GM18499 (cell line): ENCODE data around the gene TMEM106B.
"Not testable (repeated sequence)": the region's sequence is repeated elsewhere in the genome, so short reads cannot be mapped to it uniquely, and the experiment has no call there.

Experiments used
- ATAC-seq: cut with Tn5 transposase; IDR thresholded peaks from one replicate; pipeline ENCODE4 v1.9.1; 2021; ENCODE audit warnings: moderate number of reproducible peaks; ENCODE audit not compliant: insufficient read depth, unreplicated experiment

TMEM106B gene

DNA sequence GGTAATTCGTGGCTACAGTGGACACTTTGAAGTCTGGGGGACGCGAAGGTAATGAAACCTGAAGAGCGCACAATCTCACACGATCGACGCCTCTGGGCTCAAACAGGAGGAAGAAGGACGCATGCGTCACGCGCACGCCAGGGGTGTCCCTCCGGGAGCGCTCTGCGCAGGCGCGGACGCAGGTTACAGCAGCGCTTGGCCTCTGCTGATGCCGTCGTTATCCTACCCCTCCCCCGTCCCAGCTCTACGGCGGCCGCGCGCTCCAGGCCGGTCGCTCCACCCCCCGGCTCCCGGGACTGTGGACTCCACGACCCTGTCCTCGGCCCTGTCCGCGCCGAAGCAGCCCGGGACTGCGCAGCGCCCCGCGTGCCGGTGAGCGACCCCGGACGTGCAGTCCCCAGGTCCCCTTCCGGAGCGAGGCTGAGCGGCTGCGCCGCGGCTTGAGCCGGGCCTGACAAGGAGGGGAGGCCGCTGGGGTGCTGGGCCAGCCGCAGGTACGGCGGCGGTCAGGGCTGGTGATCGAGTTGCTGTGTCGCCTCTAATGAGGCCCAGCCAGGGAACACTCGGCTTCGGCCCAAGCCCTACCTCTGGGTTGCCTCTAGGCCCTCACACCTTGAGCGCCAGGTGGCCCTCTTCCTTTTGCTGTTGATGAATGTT, at the start of gene TMEM106B:
TMEM106B (plus strand) TSS at position 241 of the 657 bp plus-strand sequence. CDS start 3,517 bp downstream, outside the sequence.
- ATAC-seq, result peak; percentile 90

DNA sequence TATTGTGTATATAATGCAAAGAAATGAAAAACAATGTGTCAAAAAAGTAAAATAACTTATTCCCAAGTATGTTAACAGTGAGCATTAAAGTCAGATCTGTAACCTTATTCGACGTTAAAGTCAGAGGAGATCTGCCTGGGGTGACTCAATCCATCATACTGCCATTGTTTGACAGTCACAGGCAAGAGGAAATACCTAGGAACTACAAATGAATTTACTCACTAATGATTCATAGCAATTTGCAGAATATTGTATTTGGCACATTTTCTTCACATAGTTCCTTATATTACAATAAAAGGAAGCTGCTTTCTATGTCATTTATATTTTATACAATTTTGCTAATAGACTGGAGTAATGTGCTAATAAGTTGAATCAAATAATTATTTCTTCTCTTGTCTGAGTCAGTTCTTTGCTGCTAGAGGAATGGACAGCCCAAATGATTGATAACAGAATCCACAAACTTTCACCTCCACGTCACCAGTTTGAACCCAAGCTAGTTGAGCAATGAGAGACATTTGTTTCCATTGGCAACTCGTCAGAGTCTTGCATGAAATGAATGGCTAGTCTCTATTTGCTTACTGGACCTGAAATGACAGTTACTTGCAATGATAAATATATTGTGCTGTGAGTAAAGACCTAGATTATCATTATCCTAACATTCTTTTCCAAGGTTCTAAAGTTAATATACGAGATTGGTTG, 48.5 kb upstream of the TMEM106B start:
- no peak for ATAC-seq

DNA sequence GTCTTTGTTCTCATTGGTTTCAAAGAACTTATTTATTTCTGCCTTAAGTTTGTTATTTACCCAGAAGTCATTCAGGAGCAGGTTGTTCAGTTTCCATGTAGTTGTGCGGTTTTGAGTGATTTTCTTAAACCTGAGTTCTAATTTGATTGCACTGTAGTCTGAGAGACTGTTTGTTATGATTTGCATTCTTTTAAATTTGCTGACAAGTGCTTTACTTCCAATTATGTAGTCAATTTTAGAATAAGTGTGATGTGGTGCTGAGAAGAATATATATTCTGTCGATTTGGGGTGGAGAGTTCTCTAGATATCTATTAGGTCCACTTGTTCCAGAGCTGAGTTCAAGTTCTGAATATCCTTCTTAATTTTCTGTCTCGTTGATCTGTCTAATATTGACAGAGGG, 43.0 kb upstream of the TMEM106B start:
- ATAC-seq, result not testable (repeated sequence)

DNA sequence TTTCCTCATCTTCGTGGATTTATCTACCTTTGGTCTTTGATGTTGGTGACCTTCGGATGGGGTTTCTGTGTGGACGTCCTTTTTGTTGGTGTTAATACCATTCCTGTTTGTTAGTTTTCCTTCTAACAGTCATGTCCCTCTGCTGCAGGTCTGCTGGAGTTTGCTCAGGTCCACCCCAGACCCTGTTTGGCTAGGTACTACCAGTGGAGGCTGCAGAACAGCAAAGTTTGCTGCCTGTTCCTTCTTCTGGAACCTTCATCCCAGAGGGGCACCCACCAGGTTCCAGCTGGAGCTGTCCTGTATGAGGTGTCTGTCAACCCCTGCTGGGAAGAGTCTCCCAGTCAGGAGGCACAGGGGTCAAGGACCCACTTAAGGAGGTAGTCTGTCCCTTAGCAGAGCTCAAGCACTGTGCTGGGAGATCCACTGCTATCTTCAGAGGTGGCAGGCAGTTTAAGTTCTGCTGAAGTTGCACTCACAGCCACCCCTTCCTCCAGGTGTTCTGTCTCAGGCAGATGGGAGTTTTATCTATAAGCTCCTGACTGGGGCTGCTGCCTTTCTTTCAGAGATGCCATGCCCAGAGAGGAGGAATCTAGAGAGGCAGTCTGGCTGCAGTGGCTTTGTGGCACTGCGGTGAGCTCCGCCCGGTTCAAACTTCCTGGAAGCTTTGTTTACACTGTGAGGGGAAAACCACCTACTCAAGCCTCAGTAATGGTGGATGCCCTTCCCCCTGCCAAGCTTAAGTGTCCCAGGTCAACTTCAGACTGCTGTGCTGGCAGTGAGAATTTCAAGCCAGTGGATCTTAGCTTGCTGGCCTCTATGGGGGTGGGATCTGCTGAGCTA, 40.9 kb upstream of the TMEM106B start:
- not testable (repeated sequence) for ATAC-seq

DNA sequence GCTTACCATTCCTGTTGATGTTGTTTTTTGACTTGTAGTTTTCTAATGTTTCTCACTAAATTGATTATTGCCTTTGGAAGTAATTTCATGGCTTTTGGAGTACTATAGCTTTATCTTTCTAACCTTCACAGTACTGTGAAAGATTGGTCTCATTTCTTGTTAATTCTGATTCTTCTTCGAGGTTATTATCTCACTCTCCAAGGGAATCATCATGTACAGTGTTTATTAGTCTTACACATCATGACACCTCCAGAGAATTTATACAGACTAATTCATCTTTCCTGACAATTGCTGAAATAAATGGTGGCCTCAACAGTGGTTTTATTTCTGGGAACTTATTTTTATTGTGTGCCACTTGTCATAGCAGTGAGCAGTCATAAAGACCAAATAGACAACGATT, 37.4 kb upstream of the TMEM106B start:
- no peak for ATAC-seq

DNA sequence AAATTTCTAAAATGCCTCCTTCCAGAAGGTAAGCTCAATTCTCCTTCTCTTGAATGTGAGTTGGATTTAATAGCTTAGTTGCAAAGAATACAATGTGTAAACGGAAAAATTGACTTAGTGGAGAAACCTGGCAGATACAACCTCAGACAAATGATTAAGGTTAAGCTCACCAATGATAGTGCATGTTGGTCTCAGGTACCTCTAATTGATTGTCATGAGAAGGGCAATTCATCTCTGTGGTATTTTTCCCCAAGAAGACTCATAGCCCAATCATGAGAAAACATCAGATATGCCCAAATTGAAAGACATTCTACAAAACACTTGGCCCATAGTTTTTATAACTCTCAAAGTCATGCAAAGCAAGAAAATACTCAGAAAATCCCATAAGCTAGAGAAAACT, 36.2 kb upstream of the TMEM106B start:
- no peak for ATAC-seq

DNA sequence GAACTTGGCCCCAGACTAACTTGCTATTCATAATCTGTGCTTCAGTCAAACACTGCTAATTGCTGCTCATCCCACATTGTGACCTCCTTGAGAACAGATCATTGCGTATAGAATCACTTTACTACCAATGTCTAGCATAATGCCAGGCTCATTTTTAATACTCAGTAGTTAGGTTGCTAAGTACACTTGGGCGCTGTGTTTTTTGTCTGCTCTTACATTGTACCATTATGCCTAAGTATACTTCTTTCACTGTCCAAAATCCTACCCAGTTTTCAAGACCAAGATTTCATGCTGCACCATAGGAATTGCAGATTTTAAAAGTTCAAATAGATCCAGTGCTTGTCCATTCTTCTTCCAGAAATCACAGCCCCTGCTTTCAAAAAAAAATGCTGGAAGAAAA, 32.8 kb upstream of the TMEM106B start:
- no peak for ATAC-seq

DNA sequence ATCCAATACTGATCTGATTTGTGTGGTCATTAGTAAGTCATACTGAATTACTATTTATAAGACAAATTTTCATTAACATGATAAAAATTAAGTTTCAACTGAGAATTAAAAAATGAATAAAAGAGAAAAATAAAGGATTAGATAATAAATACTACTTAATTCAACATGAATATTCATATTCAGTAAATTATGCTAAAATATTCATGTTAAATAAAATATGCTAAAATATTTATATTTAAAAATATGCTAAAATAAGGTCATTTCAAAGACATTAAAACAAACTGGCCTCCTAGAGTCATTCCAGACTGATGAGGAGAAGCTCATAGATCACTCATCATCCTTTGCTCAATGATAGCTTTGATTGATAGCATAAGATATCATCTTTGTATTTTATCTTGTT, 16.7 kb upstream of the TMEM106B start:
- ATAC-seq, result no peak

DNA sequence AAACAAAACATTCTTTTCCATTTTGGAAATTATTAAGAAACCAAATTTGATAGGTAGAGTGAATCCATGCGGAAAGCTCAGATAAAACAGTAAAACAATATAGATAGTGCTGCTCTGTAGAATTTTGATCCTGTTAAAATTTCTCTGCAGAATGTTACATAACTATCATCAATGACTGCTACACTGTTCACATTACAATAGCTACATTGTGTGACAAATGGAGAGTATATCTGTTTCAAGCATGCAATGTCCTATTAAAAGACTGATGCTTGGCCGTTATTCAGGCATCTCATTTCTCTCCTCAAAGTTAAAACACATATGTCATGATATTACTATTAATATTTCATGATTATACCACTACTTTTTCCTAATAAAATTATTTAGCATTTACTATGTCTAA, 14.7 kb upstream of the TMEM106B start:
- ATAC-seq, result no peak

DNA sequence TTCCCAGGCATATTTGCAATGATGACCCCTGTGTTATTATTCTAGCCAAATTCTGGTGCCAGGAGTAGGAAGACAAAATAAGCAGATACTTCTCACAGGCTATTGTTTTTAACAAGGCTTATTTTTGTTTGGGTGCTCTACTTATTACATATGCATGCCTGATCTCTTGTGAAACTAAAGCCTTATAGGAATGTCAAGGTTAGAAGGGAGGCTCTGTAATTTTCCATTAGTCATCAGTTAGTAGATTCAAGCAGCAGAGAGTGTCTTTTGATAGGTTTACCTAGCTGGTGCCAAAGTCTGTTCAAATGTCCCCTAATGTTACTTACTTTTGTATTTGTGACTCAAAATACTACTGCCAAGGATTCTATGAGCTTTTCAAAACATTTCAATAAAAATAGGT, 11.7 kb upstream of the TMEM106B start:
- ATAC-seq, result no peak

DNA sequence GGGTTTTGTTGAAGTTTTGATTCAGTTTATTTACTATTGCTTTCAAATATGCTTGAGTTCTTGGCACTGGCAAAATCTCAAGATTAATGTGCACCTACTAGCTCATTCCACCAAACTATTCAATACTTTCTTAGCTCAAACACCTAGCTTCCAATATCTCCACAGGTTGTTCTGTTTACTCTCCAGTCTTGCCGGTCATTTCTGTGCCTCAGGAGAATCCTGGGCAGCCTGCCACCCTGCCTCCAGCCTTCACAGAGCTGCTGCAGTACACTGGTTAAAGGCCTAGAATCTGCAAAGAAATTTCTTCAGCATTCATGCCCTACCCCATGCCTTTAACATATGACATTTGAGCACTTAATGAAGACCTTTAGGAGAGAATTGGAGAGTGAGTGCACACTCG, 4.0 kb upstream of the TMEM106B start:
- ATAC-seq, result no peak

DNA sequence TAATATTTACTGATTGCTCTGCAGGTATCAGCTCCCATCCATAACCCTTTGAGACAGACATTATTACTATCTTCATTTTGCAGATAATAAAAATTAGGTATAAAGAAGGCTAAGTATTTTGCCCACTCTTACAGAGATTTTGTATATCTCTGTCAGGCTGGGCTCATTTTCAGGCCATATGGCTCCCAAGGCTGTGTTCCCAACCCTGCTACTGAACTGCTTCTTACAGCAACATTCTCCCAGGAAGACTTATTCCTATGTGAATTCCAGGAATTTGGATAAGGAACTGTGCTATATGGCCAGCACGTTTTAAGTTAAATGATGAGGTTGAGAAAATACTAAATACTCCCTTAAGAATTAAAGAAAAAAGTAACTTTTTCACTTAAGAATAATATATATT, 1.9 kb upstream of the TMEM106B start:
- no peak for ATAC-seq

DNA sequence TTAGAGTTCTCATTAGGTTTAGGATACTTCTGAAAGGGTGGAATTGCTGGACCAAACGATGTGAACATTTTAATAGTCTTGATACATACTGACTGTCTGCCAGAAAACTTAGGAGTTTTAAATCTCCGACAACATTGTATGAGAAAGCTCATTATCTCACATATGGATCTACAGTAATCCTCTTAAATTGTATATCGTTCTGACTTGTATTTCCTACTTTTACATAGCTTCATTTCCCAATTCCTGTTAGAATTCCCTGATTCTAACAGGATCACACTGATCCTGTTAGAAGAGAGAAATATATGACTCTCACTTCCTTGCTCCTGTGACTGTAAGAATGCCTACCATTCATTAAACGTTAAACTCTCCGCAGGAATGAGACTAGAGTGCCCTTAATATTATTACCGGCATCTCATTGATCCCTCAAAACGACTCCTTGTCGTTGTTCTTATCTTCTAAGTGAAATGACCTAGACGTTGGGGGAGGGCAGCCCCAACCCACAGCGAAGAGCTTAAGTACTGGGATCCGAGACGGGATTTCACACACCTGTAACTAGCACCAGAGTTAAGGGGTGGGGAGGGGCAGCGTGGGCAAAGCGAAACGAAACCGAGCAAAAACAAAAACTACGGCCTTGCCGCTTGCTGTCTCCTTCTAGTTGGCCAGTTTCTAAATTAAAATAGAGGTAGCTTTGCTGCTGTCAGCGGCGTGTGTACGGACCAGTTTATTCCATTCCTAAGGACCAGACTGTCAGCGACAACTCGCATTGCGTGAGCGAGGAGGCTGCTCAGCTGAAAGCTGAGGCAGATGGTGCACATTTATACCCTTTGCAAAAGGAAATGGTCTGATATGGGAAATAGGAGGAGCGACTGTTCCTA, 678 bp upstream of the TMEM106B start:
- ATAC-seq, result peak; percentile 5

DNA sequence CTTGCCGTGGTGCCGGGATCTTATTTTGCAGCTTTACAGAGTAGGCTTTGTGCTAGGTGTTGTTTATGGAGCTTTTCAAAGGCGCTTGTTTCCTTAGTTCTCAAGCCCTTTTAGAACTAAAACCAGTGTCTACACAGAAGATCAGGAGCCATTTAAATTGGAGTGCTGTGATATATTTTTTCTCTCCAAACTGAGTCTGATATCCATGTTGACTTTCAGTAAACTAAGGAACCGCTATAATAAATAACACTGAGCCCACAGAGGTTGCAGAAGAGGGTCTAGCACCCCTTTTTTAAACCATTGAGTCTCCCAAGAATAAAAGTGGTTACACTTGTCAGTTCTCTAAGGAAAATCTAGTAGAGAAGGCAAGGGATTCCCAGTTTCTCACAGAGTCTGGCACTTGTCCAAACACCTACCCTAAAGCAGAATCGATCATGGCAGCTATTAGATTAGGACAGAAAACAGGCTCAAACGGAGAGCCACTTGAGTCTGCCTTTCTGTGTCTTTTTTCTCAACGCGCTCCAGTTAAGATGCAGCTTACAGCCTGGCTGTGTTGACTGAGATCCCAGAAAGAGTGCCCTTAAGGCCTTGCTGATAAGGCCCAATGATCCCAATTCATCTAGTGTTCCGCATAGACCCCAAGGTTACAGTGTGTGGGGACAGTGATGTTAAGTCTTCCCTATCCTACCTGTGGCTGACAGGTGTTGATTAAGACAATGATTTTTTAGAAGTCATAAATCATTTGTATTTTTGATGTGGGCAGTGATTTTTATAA, 804 bp downstream of the TMEM106B start:
- no peak for ATAC-seq

DNA sequence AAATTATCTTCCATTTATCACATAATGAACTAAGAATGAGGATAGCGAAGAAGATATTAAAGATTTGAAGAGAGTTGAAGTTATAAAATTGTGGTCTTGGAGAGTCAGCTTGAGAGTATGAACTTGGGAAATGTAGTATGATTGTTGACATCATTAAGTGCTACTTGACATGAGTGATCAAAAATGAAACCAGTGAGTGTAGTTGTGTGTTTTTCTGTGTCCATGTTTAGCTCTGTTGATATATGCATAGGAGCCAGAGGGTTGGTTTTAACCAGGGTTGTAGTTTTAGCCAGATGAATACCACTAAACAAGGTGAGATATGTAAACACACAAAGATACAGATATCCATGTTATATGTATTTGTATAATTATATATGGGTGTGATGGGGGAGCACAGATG, 6.2 kb downstream of the TMEM106B start:
- no peak for ATAC-seq

DNA sequence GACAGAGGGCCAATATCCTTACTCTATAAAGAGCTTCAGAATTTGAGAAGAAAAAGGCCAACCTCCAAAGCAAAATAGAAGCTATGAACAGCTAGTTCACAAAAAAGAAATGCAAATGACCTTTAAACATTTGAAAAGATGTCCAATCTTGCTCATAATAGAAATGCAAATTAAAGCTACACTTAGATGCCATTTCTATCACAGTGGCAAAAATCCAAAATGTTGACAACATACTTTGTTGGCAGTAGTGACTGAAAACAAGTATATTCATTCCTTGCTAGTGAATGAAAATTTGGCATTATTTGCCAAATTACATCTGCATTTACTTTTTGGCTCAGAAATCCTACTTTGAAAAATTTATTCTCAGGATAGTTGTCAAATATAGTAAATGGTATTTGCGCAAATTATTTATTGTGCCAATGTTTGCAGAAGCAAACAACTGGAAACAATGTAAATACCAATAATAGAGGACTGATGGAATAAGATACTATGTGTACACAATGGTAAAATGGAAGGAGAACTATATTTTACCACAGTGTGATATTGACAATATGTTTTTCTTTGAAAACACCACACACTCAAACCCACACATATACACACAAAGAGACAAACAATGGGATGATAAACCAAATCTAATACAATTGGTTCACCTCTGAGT, 9.4 kb downstream of the TMEM106B start:
- no peak for ATAC-seq

DNA sequence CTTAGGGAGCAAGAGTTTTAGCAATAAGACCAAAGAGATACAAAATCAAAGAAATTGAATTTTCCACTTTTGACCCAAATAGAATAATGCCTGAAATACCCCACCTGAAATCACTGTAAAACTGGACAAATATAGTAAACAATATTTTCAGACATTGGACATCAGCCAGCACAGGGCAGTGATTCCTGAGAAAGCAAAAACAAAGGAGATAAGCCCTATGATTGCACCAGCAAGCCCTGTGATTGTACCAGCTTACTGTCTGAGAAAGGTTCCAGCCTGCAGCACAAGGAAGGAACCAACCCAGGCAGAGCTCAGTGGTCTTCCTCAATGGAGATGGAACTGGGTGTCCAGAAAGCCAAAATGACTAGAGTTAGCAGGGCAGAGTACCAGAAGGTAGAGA, 10.3 kb downstream of the TMEM106B start:
- no peak for ATAC-seq

DNA sequence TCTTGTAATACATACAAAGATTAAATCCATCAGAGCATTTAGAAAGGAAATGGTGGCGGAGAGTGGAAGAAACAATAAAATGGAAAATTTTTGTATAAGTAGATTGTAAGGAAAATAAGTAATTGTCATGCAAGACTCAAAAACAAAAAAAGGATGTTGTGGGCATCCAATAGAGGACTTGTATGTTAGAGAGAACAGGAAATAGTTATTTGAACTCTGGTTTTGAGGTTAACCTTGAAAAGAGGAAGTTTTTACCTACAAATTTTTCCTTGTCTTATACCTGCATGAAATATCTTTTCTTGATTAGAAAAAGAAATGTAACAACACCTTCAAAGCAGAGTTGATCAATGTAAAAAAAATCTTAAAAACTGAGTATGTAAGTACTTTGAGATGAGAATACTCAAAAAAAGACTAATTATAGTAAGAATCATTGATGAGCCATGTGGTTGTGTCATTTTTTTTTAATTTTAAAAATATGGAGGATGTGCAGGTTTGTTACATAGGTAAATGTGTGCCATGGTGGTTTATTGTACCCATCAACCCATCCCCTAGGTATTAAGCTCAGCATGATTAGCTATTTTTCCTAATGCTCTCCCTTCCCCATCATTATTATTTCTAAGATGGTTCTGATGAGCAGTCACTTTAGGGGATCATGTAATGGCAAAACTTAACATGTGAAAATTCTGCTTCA, 11.9 kb downstream of the TMEM106B start:
- ATAC-seq, result peak; percentile 70
